ENCODE results near the gene HNRNPDL.

The HNRNPDL gene

GRCh38 chr4:82425478-82425877, 4.8 kb downstream of the HNRNPDL start:
- TF ChIP-seq SPI1 (IDR thresholded peaks at IDR 0.05; ENCODE audit: borderline replicate concordance, low read depth) = no peak
- TF ChIP-seq REST (IDR thresholded peaks at IDR 0.05; ENCODE audit: insufficient replicate concordance, low read depth) = no peak
- TF ChIP-seq POLR2AphosphoS5 (IDR thresholded peaks at IDR 0.05; ENCODE audit: low read depth) = no peak
- no peak for TF ChIP-seq CTCF (IDR thresholded peaks at IDR 0.05; ENCODE audit: insufficient read depth, low read length)
- TF ChIP-seq GABPA (IDR thresholded peaks at IDR 0.05; ENCODE audit: low read depth) = no peak
- H3K4me3 ChIP-seq (replicated peaks; ENCODE audit: insufficient read depth, low read length) = no peak overlapping the region
- H3K27me3 ChIP-seq (ENCODE audit: insufficient read depth, poor library complexity, severe bottlenecking) = no peaks in the 10 kb centered on the region
- H3K27ac ChIP-seq (replicated peaks) = no peak overlapping the region
- DNase-seq (ENCODE audit: low read depth in 1 of 2, low spot score in 1 of 2) = no peak

GRCh38 chr4:82423245-82424054, 6.8 kb downstream of the HNRNPDL start:
- TF ChIP-seq GABPA (IDR thresholded peaks at IDR 0.05; ENCODE audit: low read depth) = no peak
- no peak for TF ChIP-seq REST (IDR thresholded peaks at IDR 0.05; ENCODE audit: insufficient replicate concordance, low read depth)
- no peak for TF ChIP-seq SPI1 (IDR thresholded peaks at IDR 0.05; ENCODE audit: borderline replicate concordance, low read depth)
- TF ChIP-seq CTCF (IDR thresholded peaks at IDR 0.05; ENCODE audit: insufficient read depth, low read length) = no peak
- peak; percentile 76 for TF ChIP-seq POLR2AphosphoS5 (IDR thresholded peaks at IDR 0.05; ENCODE audit: low read depth)
- no peak overlapping the region for H3K27ac ChIP-seq (replicated peaks)
- no peak overlapping the region for H3K4me3 ChIP-seq (replicated peaks; ENCODE audit: insufficient read depth, low read length)
- no peak for DNase-seq (ENCODE audit: low read depth in 1 of 2, low spot score in 1 of 2)
- no peaks in the 10 kb centered on the region for H3K27me3 ChIP-seq (ENCODE audit: insufficient read depth, poor library complexity, severe bottlenecking)

- H3K27me3 ChIP-seq (ENCODE audit: insufficient read depth, poor library complexity, severe bottlenecking) = no peaks in the 10 kb centered on the region
- no peak for DNase-seq (ENCODE audit: low read depth in 1 of 2, low spot score in 1 of 2)
- no peak overlapping the region for H3K27ac ChIP-seq (replicated peaks)
- no peak; the same call in 1 of the 2 replicates for TF ChIP-seq POLR2AphosphoS5 (IDR thresholded peaks at IDR 0.05; ENCODE audit: low read depth)
- TF ChIP-seq CTCF (IDR thresholded peaks at IDR 0.05; ENCODE audit: insufficient read depth, low read length) = no peak
- TF ChIP-seq REST (IDR thresholded peaks at IDR 0.05; ENCODE audit: insufficient replicate concordance, low read depth) = no peak
- TF ChIP-seq GABPA (IDR thresholded peaks at IDR 0.05; ENCODE audit: low read depth) = no peak
- no peak for TF ChIP-seq SPI1 (IDR thresholded peaks at IDR 0.05; ENCODE audit: borderline replicate concordance, low read depth)
- no peak overlapping the region for H3K4me3 ChIP-seq (replicated peaks; ENCODE audit: insufficient read depth, low read length)
These were observed 7.6 kb downstream of the HNRNPDL start for GRCh38 chr4:82422616-82423015.

Data from HL-60 (cell line).